ENCODE results near the gene UTS2R. TPM values are rescaled to one million over a fixed set of nuclear protein-coding genes. Genes with fewer than 3 reads are reported as not detected.

UTS2R gene
- total RNA-seq, 2 donors from 2014 or later = not detected

- Histone ChIP-seq H3K27me3 (replicated peaks; ENCODE audit: insufficient read depth) (no peaks in the 10 kb centered on the region), H3K9me3 (no peaks in the 10 kb centered on the region), H3K4me1 (replicated peaks) (no peaks in the 10 kb centered on the region), H3K4me3 (no peak overlapping the region), H3K27ac (no peak overlapping the region), H3K36me3 (peaks cover 0 to 12% of the 10 kb centered on the region in 2 donors)
- no peak for DNase-seq (ENCODE audit: low spot score)
- intact Hi-C loops (cut with DNase I) = no loop called here
- no peak for TF ChIP-seq CTCF (IDR thresholded peaks at IDR 0.05)
- TF ChIP-seq POLR2A (IDR thresholded peaks at IDR 0.05) = no peak
- no peak for TF ChIP-seq POLR2AphosphoS5 (IDR thresholded peaks at IDR 0.05)
- 81% methylated on average over 19 of the region's 19 CpGs for WGBS
Measured at GRCh38 chr17:82400830-82401229, 29.3 kb downstream of the UTS2R start.

GRCh38 chr17:82402865-82403264 lies 31.3 kb downstream of the UTS2R start:
- Histone ChIP-seq H3K4me3 (no peak overlapping the region), H3K9me3 (no peaks in the 10 kb centered on the region), H3K27ac (no peak overlapping the region), H3K36me3 (peaks cover 0 to 12% of the 10 kb centered on the region in 2 donors), H3K27me3 (replicated peaks; ENCODE audit: insufficient read depth) (no peaks in the 10 kb centered on the region), H3K4me1 (replicated peaks) (no peaks in the 10 kb centered on the region)
- DNase-seq (ENCODE audit: low spot score) = no peak
- intact Hi-C loops (cut with DNase I) = no loop called here
- no peak for TF ChIP-seq POLR2A (IDR thresholded peaks at IDR 0.05)
- TF ChIP-seq POLR2AphosphoS5 (IDR thresholded peaks at IDR 0.05) = no peak
- no peak for TF ChIP-seq CTCF (IDR thresholded peaks at IDR 0.05)
- WGBS = 84% methylated on average over 7 of the region's 7 CpGs

DNA sequence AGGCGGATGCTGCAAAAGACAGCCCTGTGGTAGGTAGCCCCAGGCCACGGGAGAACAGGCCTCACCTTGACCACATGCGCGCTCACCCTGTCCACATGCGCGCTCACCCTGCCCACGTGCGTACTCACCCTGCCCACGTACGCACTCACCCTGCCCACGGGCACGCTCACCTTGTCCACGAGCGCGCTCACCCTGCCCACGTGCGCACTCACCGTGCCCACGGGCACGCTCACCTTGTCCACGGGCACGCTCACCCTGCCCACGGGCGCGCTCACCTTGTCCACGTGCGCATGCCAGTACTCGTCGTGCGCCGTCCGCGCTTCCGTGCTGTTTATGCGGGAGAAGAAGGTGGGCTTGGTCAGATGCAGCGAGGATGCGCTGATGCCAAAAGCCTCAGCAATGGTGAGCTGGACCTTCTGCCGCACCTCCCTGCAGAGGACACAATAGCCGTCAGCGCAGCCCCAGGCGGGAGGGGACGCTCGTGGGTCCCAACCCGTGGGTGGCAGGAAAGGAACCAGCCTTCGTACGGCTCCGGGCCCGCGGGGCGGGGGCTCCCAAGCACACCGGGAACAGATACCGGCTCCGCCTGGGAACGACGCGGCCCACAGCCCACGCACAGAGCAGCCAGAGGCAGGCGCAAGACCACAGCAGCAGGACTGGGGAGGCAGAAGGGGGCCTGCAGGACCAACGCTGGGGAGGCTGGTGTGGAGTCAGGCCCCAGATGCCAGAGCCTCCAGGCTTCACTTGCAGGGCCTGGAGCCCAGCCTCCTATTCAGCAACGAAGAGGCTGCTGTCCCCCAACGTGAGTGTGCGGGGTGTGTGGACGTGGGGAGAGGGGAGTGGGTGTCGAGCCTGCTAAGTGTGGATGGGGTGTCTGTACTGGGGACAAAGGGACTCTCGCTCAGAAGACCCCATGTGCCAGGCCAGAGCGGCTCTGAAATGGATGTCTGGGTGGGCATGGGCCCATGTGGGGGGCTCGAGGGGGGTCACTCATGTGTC lies 32.4 kb downstream of the UTS2R start:
- no peak overlapping the region for H3K4me3 ChIP-seq
- H3K36me3 ChIP-seq = peaks cover 0 to 12% of the 10 kb centered on the region in 2 donors
- no peaks in the 10 kb centered on the region for H3K27me3 ChIP-seq (replicated peaks; ENCODE audit: insufficient read depth)
- no peak for DNase-seq (ENCODE audit: low spot score)
- no peaks in the 10 kb centered on the region for H3K4me1 ChIP-seq (replicated peaks)
- TF ChIP-seq POLR2A (IDR thresholded peaks at IDR 0.05) = no peak
- no peak for TF ChIP-seq CTCF (IDR thresholded peaks at IDR 0.05)
- TF ChIP-seq POLR2AphosphoS5 (IDR thresholded peaks at IDR 0.05) = no peak
- intact Hi-C loops (cut with DNase I) = no loop called here
- H3K9me3 ChIP-seq = no peaks in the 10 kb centered on the region
- WGBS = 95% methylated on average over 67 of the region's 67 CpGs
- H3K27ac ChIP-seq = no peak overlapping the region

GRCh38 chr17:82405051-82405450 lies 33.5 kb downstream of the UTS2R start:
- intact Hi-C loops (cut with DNase I) = no loop called here
- Histone ChIP-seq H3K4me1 (replicated peaks) (no peaks in the 10 kb centered on the region), H3K4me3 (no peak overlapping the region), H3K27me3 (replicated peaks; ENCODE audit: insufficient read depth) (no peaks in the 10 kb centered on the region), H3K27ac (no peak overlapping the region), H3K9me3 (no peaks in the 10 kb centered on the region), H3K36me3 (peaks cover 0 to 12% of the 10 kb centered on the region in 2 donors)
- 88% methylated on average over 14 of the region's 14 CpGs for WGBS
- no peak for DNase-seq (ENCODE audit: low spot score)
- TF ChIP-seq CTCF (IDR thresholded peaks at IDR 0.05) (no peak), POLR2A (IDR thresholded peaks at IDR 0.05) (no peak), POLR2AphosphoS5 (IDR thresholded peaks at IDR 0.05) (no peak)
